Measurements from ENCODE around the gene C12orf75.

Gene C12orf75

DNA sequence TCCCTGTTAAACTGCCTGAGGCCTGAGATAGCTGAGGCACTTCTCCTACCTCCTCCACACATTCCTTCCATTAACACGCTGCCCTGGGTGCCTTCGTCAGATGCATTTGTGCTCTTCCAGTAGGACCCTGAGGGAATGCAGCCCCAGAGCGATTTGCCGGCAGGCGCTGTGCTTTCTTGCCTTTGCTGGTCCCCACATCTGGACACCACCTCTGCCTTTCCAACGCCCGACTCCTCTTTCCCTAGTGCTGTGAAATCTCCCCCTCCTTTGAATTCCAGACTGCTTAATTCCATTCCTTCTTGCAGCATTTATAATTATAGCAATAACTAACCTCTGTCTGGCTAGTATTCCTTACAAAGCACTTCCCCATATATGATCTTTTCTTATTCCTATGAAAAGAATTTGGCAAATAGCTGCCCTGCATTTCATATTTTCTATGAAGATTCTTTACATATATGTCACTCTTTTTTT, 88.4 kb downstream of the C12orf75 start:
- DNase-seq (ENCODE audit: low spot score) = no peak

GRCh38 chr12:105419606-105420005, 89.1 kb downstream of the C12orf75 start:
- no peak for DNase-seq (ENCODE audit: low spot score)

DNA sequence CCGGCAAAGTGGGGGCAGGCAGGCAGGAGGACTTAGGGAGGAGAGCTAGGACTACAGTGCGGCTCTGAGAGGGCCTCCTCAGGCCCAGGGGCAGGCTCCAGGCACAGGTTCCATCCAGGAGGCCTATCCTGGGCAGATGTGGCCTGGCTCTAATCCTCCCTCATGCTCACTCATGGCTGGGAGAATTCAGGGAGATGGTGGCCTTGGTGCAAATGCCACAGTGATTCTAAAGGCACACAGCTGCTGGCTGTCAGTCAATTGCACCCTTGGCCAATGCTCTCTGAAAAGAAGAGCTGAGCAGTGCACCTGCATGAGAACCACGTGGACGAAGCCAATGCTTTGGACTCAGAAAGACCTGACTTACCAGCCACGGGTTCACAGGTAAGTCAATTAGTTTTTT, 89.6 kb downstream of the C12orf75 start:
- DNase-seq (ENCODE audit: low spot score) = no peak

- DNase-seq (ENCODE audit: low spot score) = peak; percentile 71
Measured at GRCh38 chr12:105420659-105421240, 90.3 kb downstream of the C12orf75 start.

All from RKO (cell line).